Neural cell (in vitro differentiated cells): ENCODE results near the gene KCNJ6. TPM values are rescaled to one million over a fixed set of nuclear protein-coding genes. Genes with fewer than 3 reads are reported as not detected.

Experiments
- H2AFZ ChIP-seq: fragments of 200-600, 300-800 bp; sonication (generic), shearing (Covaris generic); 2 replicates; pipeline ENCODE4 v1.6.0; 2014; ENCODE audit warnings: low read depth, mild to moderate bottlenecking, antibody characterized with exemption, low read length, moderate library complexity
- H3F3A ChIP-seq: fragments of 200-600 bp; shearing (Covaris generic); 2 replicates; pipeline ENCODE4 v1.6.1; 2016; ENCODE audit warnings: mild to moderate bottlenecking, moderate library complexity, mixed read lengths, antibody characterized with exemption, low read length; ENCODE audit not compliant: insufficient read depth, poor library complexity, severe bottlenecking
- H3K27ac ChIP-seq: fragments of 200-600, 300-800 bp; sonication (generic), shearing (Covaris generic); 2 replicates; pipeline ENCODE4 v1.5.1; 2014; ENCODE audit warnings: mild to moderate bottlenecking, low read length, moderate library complexity
- H3K27me3 ChIP-seq: fragments of 300-800, 200-600 bp; sonication (generic), shearing (Covaris generic); 2 replicates; pipeline ENCODE4 v1.6.0; 2014; ENCODE audit warnings: mild to moderate bottlenecking, low read depth, low read length, moderate library complexity; ENCODE audit not compliant: insufficient read depth
- H3K36me3 ChIP-seq: fragments of 300-800, 200-600 bp; sonication (generic), shearing (Covaris generic); 2 replicates; pipeline ENCODE4 v1.5.1; 2014; ENCODE audit warnings: mild to moderate bottlenecking, antibody characterized with exemption, low read length, moderate library complexity; ENCODE audit not compliant: insufficient read depth
- H3K4me2 ChIP-seq: fragments of 300-800, 200-600 bp; sonication (generic), shearing (Covaris generic); 2 replicates; pipeline ENCODE4 v1.6.0; 2014; ENCODE audit warnings: mild to moderate bottlenecking, low read length
- H3K4me3 ChIP-seq: fragments of 300-800, 200-600 bp; sonication (generic), shearing (Covaris generic); 2 replicates; pipeline ENCODE4 v1.5.1; 2014; ENCODE audit warnings: mild to moderate bottlenecking, low read length, moderate library complexity
- H3K79me2 ChIP-seq: fragments of 200-600 bp; shearing (Covaris generic); replicated peaks from 2 replicates; pipeline ENCODE4 v1.6.0; 2014; ENCODE audit warnings: mild to moderate bottlenecking, low read length, moderate library complexity; ENCODE audit not compliant: insufficient read depth
- H3K9ac ChIP-seq: fragments of 300-800, 200-600 bp; sonication (generic), shearing (Covaris generic); 2 replicates; pipeline ENCODE4 v1.6.1; 2016; ENCODE audit warnings: mild to moderate bottlenecking, low read length, mixed read lengths
- H3K9me2 ChIP-seq: fragments of 200-600 bp; shearing (Covaris generic); 2 replicates; pipeline ENCODE4 v1.6.1; 2016; ENCODE audit warnings: mild to moderate bottlenecking, low read length, mixed read lengths; ENCODE audit not compliant: insufficient read depth
- H3K9me3 ChIP-seq: fragments of 200-600, 300-800 bp; sonication (generic), shearing (Covaris generic); 2 replicates; pipeline ENCODE4 v1.6.1; 2016; ENCODE audit warnings: mild to moderate bottlenecking, mixed run types, low read length, moderate library complexity, mixed read lengths
- H4K20me1 ChIP-seq: fragments of 200-600 bp; shearing (Covaris generic); 2 replicates; pipeline ENCODE4 v1.6.1; 2016; ENCODE audit warnings: mild to moderate bottlenecking, mixed run types; ENCODE audit not compliant: insufficient read depth
- EP300 ChIP-seq: fragments of 450-650 bp; conservative IDR thresholded peaks from 2 replicates; pipeline ENCODE4 v1.6.1; 2014; ENCODE audit warnings: antibody characterized with exemption, mild to moderate bottlenecking, moderate library complexity; ENCODE audit not compliant: poor library complexity, severe bottlenecking
- EZH2 ChIP-seq: fragments of 200-600, 300-800 bp; shearing (Covaris generic), sonication (generic); IDR thresholded peaks from 2 replicates; pipeline ENCODE4 v1.6.1; 2014; ENCODE audit warnings: antibody characterized with exemption, low read length, borderline replicate concordance, mild to moderate bottlenecking; ENCODE audit not compliant: insufficient read depth, poor library complexity, severe bottlenecking
- MXI1 ChIP-seq: fragments of 450-650 bp; conservative IDR thresholded peaks from 2 replicates; pipeline ENCODE4 v1.6.1; 2014; ENCODE audit warnings: antibody characterized with exemption, mild to moderate bottlenecking; ENCODE audit not compliant: poor library complexity, severe bottlenecking
- POLR2AphosphoS5 ChIP-seq: IDR thresholded peaks from 2 replicates; pipeline ENCODE4 v1.6.1; 2012
- RAD21 ChIP-seq: fragments of 450-650 bp; conservative IDR thresholded peaks from 2 replicates; pipeline ENCODE4 v1.6.1; 2014; ENCODE audit warnings: antibody characterized with exemption, mild to moderate bottlenecking, moderate library complexity
- SMC3 ChIP-seq: fragments of 450-650 bp; conservative IDR thresholded peaks from 2 replicates; pipeline ENCODE4 v1.6.1; 2014; ENCODE audit warnings: antibody characterized with exemption, mild to moderate bottlenecking, moderate library complexity; ENCODE audit not compliant: poor library complexity
- TAF1 ChIP-seq: IDR thresholded peaks from 2 replicates; pipeline ENCODE4 v1.6.1; 2012; ENCODE audit warnings: low read depth
- polyA plus RNA-seq: library from polyadenylated mRNA; depleted of rRNA; stranded (reverse); fragments of >200 nt; gene quantifications from 2 replicates; pipeline ENCODE4 v1.2.3, GENCODE V29; 2014
- TF ChIP-seq, protein P1 (sequence below): fragments of 450-650 bp; IDR thresholded peaks from 2 replicates; pipeline ENCODE4 v1.5.1; 2014; ENCODE audit warnings: antibody characterized with exemption, mild to moderate bottlenecking, moderate library complexity; ENCODE audit not compliant: poor library complexity, severe bottlenecking
- TF ChIP-seq, protein P2 (sequence below): IDR thresholded peaks from 2 replicates; pipeline ENCODE4 v1.6.1; 2012; ENCODE audit warnings: borderline replicate concordance

Gene KCNJ6
- polyA plus RNA-seq, 1 donor from 2014 or later, result 1.7 TPM

DNA sequence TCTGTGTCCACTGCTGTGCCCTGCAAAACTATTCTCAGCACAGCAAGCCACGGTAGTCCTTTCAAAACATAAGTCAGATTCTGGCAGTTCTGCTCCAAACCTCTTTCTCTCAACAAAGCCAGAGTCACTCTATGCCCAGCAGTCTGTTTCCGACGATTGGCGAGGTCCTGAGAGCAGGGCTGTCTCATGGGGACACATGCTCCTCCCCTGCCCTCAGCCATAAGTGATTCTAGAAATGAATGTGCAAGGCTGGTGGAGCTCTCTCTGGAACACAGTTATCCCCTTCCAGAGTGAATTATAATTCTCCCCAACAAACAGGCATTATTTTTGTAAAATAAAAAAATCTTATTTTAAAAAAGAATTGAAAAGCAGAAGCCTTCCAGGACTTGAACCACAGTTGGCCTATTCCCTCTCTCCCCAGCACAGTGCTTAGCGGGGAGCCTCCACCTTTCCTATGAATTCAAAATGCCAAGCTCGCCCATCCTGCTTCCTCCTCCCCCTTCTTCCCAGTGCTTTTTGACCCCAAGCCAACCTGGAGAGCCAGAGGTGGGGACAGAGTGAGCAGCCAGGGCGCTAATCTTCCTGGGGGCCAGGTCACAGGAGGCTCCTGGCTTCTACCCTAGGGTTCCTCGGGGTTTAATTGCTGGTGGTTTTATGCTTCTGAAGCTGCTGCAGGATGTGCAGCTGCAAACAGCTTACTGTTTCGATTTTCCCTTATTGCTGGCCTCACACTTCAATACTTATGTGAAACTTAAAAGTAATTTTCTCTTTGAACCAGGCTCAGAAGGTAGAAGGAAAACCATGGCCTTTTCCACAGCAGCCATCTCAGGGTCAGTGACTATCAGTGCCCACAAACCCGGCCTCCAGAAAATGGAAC, 41.1 kb downstream of the KCNJ6 start:
- Histone ChIP-seq H3K36me3 (no peaks in the 10 kb centered on the region), H3K4me2 (no peak overlapping the region), H4K20me1 (no peaks in the 10 kb centered on the region), H3K27ac (no peak overlapping the region), H3K9me2 (no peaks in the 10 kb centered on the region), H3K79me2 (no peaks in the 10 kb centered on the region), H3K27me3 (no peaks in the 10 kb centered on the region), H3F3A (no peaks in the 10 kb centered on the region), H3K9me3 (no peaks in the 10 kb centered on the region), H3K9ac (no peak overlapping the region), H2AFZ (no peak overlapping the region), H3K4me3 (no peak overlapping the region)
- no peak for TF ChIP-seq EP300
- no peak for TF ChIP-seq MXI1
- TF ChIP-seq RAD21, result no peak
- TF ChIP-seq TAF1, result no peak

DNA sequence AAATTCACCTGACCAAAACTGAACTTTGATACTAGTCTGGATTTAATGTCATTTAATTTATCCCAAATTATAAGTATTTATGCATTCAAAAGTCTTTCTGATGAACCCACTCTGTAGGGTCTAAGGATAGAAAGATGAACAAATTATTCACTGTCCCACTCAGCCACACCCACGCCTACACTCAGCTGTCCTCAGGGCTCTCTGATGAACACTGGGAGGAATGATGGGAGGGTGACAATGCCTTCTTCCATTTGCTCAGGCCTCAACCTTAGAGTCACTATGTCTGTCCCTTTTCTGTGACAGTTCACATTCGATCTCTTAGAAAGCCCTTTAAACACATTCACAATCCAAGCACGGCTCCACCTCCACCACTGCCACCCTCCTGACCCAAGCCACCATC, 41.8 kb downstream of the KCNJ6 start:
- no peak overlapping the region for H3K4me2 ChIP-seq
- H3K36me3 ChIP-seq, result no peaks in the 10 kb centered on the region
- no peak overlapping the region for H2AFZ ChIP-seq
- no peaks in the 10 kb centered on the region for H3K9me2 ChIP-seq
- no peaks in the 10 kb centered on the region for H4K20me1 ChIP-seq
- H3F3A ChIP-seq, result no peaks in the 10 kb centered on the region
- H3K79me2 ChIP-seq, result no peaks in the 10 kb centered on the region
- H3K9me3 ChIP-seq, result no peaks in the 10 kb centered on the region
- H3K4me3 ChIP-seq, result no peak overlapping the region
- no peak for TF ChIP-seq POLR2AphosphoS5
- TF ChIP-seq, protein P1, sequence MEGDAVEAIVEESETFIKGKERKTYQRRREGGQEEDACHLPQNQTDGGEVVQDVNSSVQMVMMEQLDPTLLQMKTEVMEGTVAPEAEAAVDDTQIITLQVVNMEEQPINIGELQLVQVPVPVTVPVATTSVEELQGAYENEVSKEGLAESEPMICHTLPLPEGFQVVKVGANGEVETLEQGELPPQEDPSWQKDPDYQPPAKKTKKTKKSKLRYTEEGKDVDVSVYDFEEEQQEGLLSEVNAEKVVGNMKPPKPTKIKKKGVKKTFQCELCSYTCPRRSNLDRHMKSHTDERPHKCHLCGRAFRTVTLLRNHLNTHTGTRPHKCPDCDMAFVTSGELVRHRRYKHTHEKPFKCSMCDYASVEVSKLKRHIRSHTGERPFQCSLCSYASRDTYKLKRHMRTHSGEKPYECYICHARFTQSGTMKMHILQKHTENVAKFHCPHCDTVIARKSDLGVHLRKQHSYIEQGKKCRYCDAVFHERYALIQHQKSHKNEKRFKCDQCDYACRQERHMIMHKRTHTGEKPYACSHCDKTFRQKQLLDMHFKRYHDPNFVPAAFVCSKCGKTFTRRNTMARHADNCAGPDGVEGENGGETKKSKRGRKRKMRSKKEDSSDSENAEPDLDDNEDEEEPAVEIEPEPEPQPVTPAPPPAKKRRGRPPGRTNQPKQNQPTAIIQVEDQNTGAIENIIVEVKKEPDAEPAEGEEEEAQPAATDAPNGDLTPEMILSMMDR, result no peak
- TF ChIP-seq SMC3, result no peak
- no peak for TF ChIP-seq RAD21
- TF ChIP-seq MXI1, result no peak
- TF ChIP-seq, protein P2, sequence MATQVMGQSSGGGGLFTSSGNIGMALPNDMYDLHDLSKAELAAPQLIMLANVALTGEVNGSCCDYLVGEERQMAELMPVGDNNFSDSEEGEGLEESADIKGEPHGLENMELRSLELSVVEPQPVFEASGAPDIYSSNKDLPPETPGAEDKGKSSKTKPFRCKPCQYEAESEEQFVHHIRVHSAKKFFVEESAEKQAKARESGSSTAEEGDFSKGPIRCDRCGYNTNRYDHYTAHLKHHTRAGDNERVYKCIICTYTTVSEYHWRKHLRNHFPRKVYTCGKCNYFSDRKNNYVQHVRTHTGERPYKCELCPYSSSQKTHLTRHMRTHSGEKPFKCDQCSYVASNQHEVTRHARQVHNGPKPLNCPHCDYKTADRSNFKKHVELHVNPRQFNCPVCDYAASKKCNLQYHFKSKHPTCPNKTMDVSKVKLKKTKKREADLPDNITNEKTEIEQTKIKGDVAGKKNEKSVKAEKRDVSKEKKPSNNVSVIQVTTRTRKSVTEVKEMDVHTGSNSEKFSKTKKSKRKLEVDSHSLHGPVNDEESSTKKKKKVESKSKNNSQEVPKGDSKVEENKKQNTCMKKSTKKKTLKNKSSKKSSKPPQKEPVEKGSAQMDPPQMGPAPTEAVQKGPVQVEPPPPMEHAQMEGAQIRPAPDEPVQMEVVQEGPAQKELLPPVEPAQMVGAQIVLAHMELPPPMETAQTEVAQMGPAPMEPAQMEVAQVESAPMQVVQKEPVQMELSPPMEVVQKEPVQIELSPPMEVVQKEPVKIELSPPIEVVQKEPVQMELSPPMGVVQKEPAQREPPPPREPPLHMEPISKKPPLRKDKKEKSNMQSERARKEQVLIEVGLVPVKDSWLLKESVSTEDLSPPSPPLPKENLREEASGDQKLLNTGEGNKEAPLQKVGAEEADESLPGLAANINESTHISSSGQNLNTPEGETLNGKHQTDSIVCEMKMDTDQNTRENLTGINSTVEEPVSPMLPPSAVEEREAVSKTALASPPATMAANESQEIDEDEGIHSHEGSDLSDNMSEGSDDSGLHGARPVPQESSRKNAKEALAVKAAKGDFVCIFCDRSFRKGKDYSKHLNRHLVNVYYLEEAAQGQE, result no peak
- TF ChIP-seq EZH2, result no peak
- no peak for TF ChIP-seq TAF1
- TF ChIP-seq EP300, result no peak
- no peaks in the 10 kb centered on the region for H3K27me3 ChIP-seq
- H3K27ac ChIP-seq, result no peak overlapping the region
- H3K9ac ChIP-seq, result no peak overlapping the region
